K562 treated with DMSO at 1 percent for 48 hours (cell line): Measurements from ENCODE around the gene RPL13. TPM values are rescaled to one million over a fixed set of nuclear protein-coding genes. Genes with fewer than 3 reads are reported as not detected.

Experiments used
- total RNA-seq: library from RNA; unstranded; fragments of 300-600 nt; gene quantifications from 2 replicates; pipeline ENCODE4 v1.2.3, GENCODE V29; 2022; ENCODE audit warnings: low replicate concordance; ENCODE audit errors: extremely low read depth

The RPL13 gene
- total RNA-seq: 7,815 and 8,859 TPM in 2 replicates

GRCh38 chr16:89560378-89561141 is at the start of gene RPL13:
TSS of gene RPL13 (plus strand) at chr16:89560682. CDS start at chr16:89560960, 278 bp downstream.

GRCh38 chr16:89575247-89576152 is 15.0 kb downstream of the RPL13 start, which contains the start of gene CPNE7:
TSS of gene CPNE7 (plus strand) at chr16:89575758. CDS start at chr16:89575898, 140 bp downstream.

GRCh38 chr16:89613231-89613953 is 52.9 kb downstream of the RPL13 start, which contains the start of gene DPEP1:
TSS of gene DPEP1 (plus strand) at chr16:89613642. CDS start at chr16:89630411, 16,769 bp downstream.

Other genes with a start within 250 kb of the RPL13 start
- gene ANKRD11, start 70.1 kb upstream of the RPL13 start, total RNA-seq: 118 TPM in 1 of 2 replicates, not detected in the other
- not detected in 2 replicates for gene SPG7, start 52.3 kb upstream of the RPL13 start, total RNA-seq
- gene CPNE7, start 15.1 kb downstream of the RPL13 start, total RNA-seq: not detected in 2 replicates
- gene DPEP1, start 53.0 kb downstream of the RPL13 start, total RNA-seq: not detected in 2 replicates
- not detected in 2 replicates for gene CHMP1A, start 97.0 kb downstream of the RPL13 start, total RNA-seq
- not detected in 2 replicates for gene SPATA33, start 97.2 kb downstream of the RPL13 start, total RNA-seq
- gene CDK10, start 126.0 kb downstream of the RPL13 start, total RNA-seq: not detected in 2 replicates
- gene SPATA2L, start 141.0 kb downstream of the RPL13 start, total RNA-seq: not detected in 2 replicates
- gene VPS9D1, start 160.2 kb downstream of the RPL13 start, total RNA-seq: not detected in 2 replicates
- not detected in 2 replicates for gene ZNF276, start 160.9 kb downstream of the RPL13 start, total RNA-seq